SK-N-SH (cell line): ENCODE data around the gene ADGRD2. TPM values are rescaled to one million over a fixed set of nuclear protein-coding genes. Genes with fewer than 3 reads are reported as not detected.

Experiments
- CTCF ChIA-PET: fragments of 300-600, 350-600 bp; formaldehyde crosslinking; extraction: SDS; loops from one replicate; lab custom pipeline; 2021; lab: Yijun Ruan, JAX
- POLR2A ChIA-PET: fragments of 350-600 bp; sonication (Branson Sonifier 250); formaldehyde crosslinking; extraction: SDS; loops from one replicate; lab custom pipeline; 2020; ENCODE audit warnings: antibody characterized with exemption, inconsistent platforms; lab: Yijun Ruan, JAX
- DNase-seq: peaks from one replicate; pipeline ENCODE4 v3.0.0; 2012
- H2AFZ ChIP-seq: fragments of 200-600 bp; sonication (generic); 2 replicates; pipeline ENCODE4 v1.8.1; 2016; ENCODE audit warnings: antibody characterized with exemption, mild to moderate bottlenecking, low read depth
- H3F3A ChIP-seq: fragments of 200-600 bp; sonication (generic); replicated peaks from 2 replicates; pipeline ENCODE3; 2016; ENCODE audit warnings: antibody characterized with exemption, mild to moderate bottlenecking; ENCODE audit not compliant: insufficient read depth
- H3K27ac ChIP-seq, 2 experiments: fragments of 200-500 bp in 1 of 2; fragments of 200-600 bp in 1 of 2; sonication (Bioruptor generic) in 1 of 2; sonication (generic), shearing (Covaris generic) in 1 of 2; 2 replicates each; pipeline versions ENCODE4 v1.5.1 to v1.6.1; 2014 to 2016; ENCODE audit warnings: low read depth in 2 of 2, inconsistent platforms in 1 of 2, low read length in 1 of 2, mild to moderate bottlenecking in 1 of 2, mixed read lengths in 1 of 2
- H3K27me3 ChIP-seq: fragments of 200-600 bp; sonication (generic), shearing (Covaris generic); 2 replicates; pipeline ENCODE4 v1.6.1; 2016; ENCODE audit warnings: mixed run types; ENCODE audit not compliant: insufficient read depth
- H3K36me3 ChIP-seq, 2 experiments: fragments of 200-500 bp in 1 of 2; fragments of 200-600 bp in 1 of 2; sonication (Bioruptor generic) in 1 of 2; sonication (generic) in 1 of 2; replicated peaks in 1 of 2; 2 replicates each; pipeline versions ENCODE3 to v1.5.1; 2014 to 2016; ENCODE audit warnings: low read length in 1 of 2, mild to moderate bottlenecking in 1 of 2; ENCODE audit not compliant: insufficient read depth in 2 of 2, control insufficient read depth in 1 of 2
- H3K4me1 ChIP-seq, 2 experiments: fragments of 200-500 bp in 1 of 2; fragments of 200-600 bp in 1 of 2; sonication (Bioruptor generic) in 1 of 2; sonication (generic), shearing (Covaris generic) in 1 of 2; 2 replicates each; pipeline versions ENCODE4 v1.5.1 to v1.6.1; 2014 to 2016; ENCODE audit warnings: low read depth in 1 of 2, low read length in 1 of 2, mixed run types in 1 of 2; ENCODE audit not compliant: insufficient read depth in 2 of 2, control insufficient read depth in 1 of 2
- H3K4me2 ChIP-seq: fragments of 200-600 bp; sonication (generic), shearing (Covaris generic); 2 replicates; pipeline ENCODE4 v1.6.1; 2017; ENCODE audit warnings: mixed run types
- H3K4me3 ChIP-seq, 2 experiments: fragments of 200-500 bp in 1 of 2; fragments of 200-600 bp in 1 of 2; sonication (Bioruptor generic) in 1 of 2; sonication (generic), shearing (Covaris generic) in 1 of 2; 2 replicates each; pipeline versions ENCODE4 v1.5.1 to v1.8.1; 2014 to 2016; ENCODE audit warnings: low read depth in 2 of 2, inconsistent platforms in 1 of 2, low read length in 1 of 2, mild to moderate bottlenecking in 1 of 2, mixed read lengths in 1 of 2, moderate library complexity in 1 of 2
- H3K79me2 ChIP-seq: fragments of 200-600 bp; sonication (generic); 2 replicates; pipeline ENCODE4 v1.8.1; 2017; ENCODE audit warnings: mild to moderate bottlenecking; ENCODE audit not compliant: insufficient read depth
- H3K9ac ChIP-seq: fragments of 200-600 bp; sonication (generic); 2 replicates; pipeline ENCODE4 v1.6.1; 2017; ENCODE audit warnings: mixed run types
- H3K9me2 ChIP-seq: fragments of 200-600 bp; sonication (generic); 2 replicates; pipeline ENCODE4 v1.6.1; 2017; ENCODE audit warnings: mixed run types
- H3K9me3 ChIP-seq: fragments of 200-600 bp; sonication (generic); 2 replicates; pipeline ENCODE4 v1.6.1; 2017; ENCODE audit warnings: mixed run types, mild to moderate bottlenecking, moderate library complexity
- H4K20me1 ChIP-seq: fragments of 200-600 bp; sonication (generic); 2 replicates; pipeline ENCODE4 v1.6.1; 2017; ENCODE audit warnings: mild to moderate bottlenecking, mixed run types; ENCODE audit not compliant: insufficient read depth
- EP300 ChIP-seq, 2 experiments: IDR thresholded peaks; 2 replicates each; pipeline versions ENCODE4 v1.4.0 to v1.6.1; 2012; ENCODE audit warnings: borderline replicate concordance in 1 of 2, low read depth in 1 of 2, low read length in 1 of 2
- EZH2phosphoT487 ChIP-seq: fragments of 200-600 bp; sonication (generic); IDR thresholded peaks from 2 replicates; pipeline ENCODE4 v1.6.1; 2017; ENCODE audit warnings: low read depth, mixed run types, mild to moderate bottlenecking, antibody characterized with exemption, moderate library complexity, borderline replicate concordance
- FOSL2 ChIP-seq: IDR thresholded peaks from 2 replicates; pipeline ENCODE4 v1.4.0; 2012; ENCODE audit warnings: low read depth, mild to moderate bottlenecking, moderate library complexity, borderline replicate concordance
- FOXM1 ChIP-seq: IDR thresholded peaks from 2 replicates; pipeline ENCODE4 v1.4.0; 2012; ENCODE audit warnings: low read depth, mild to moderate bottlenecking
- GABPA ChIP-seq: IDR thresholded peaks from 2 replicates; pipeline ENCODE4 v1.4.0; 2012; ENCODE audit warnings: low read depth, mild to moderate bottlenecking
- GATA2 ChIP-seq: sonication (generic); formaldehyde crosslinking; IDR thresholded peaks from 2 replicates; pipeline ENCODE4 v1.5.0; 2020; ENCODE audit warnings: mild to moderate bottlenecking, missing genetic modification reagents
- JUND ChIP-seq: IDR thresholded peaks from 2 replicates; pipeline ENCODE4 v1.4.0; 2012
- MEF2A ChIP-seq: IDR thresholded peaks from 2 replicates; pipeline ENCODE4 v1.4.0; 2012; ENCODE audit warnings: low read depth, borderline replicate concordance
- POLR2AphosphoS5 ChIP-seq: IDR thresholded peaks from 2 replicates; pipeline ENCODE4 v1.6.1; 2012; ENCODE audit warnings: low read depth, low read length
- SIN3A ChIP-seq: IDR thresholded peaks from 2 replicates; pipeline ENCODE4 v1.6.1; 2012; ENCODE audit warnings: low read depth, mild to moderate bottlenecking, low read length, moderate library complexity, borderline replicate concordance
- SMC3 ChIP-seq: IDR thresholded peaks from 2 replicates; pipeline ENCODE4 v1.6.1; 2012; ENCODE audit warnings: low read depth, low read length, improper control_type of control experiment
- TAF1 ChIP-seq: IDR thresholded peaks from 2 replicates; pipeline ENCODE4 v1.6.1; 2012; ENCODE audit warnings: low read depth, mild to moderate bottlenecking, low read length, moderate library complexity, borderline replicate concordance
- TEAD4 ChIP-seq: IDR thresholded peaks from 2 replicates; pipeline ENCODE4 v1.4.0; 2012; ENCODE audit warnings: mild to moderate bottlenecking, borderline replicate concordance; ENCODE audit not compliant: insufficient read depth
- USF2 ChIP-seq: fragments of 150-350 bp; IDR thresholded peaks from 2 replicates; pipeline ENCODE4 v1.6.1; 2017; ENCODE audit warnings: antibody characterized with exemption, low read length, low read depth, borderline replicate concordance
- WGBS: methylation state at CpG from one replicate; pipeline ENCODE4 v1.1.6; 2017; ENCODE audit warnings: low lambda C conversion rate; 5-methylcytosine and 5-hydroxymethylcytosine counted together
- polyA plus RNA-seq, 3 experiments: library from polyadenylated mRNA; depleted of rRNA; stranded (reverse); fragments of >200 nt; gene quantifications; 2 replicates each; pipeline ENCODE4 v1.2.3, GENCODE V29; 2012
- TF ChIP-seq, protein P1 (sequence below): IDR thresholded peaks from 2 replicates; pipeline ENCODE4 v1.4.0; 2012; ENCODE audit warnings: low read depth
- TF ChIP-seq, protein P2 (sequence below): IDR thresholded peaks from 2 replicates; pipeline ENCODE4; 2012

ADGRD2 gene
- polyA plus RNA-seq, 1 of the 3 experiments (the other 2 are of a cell fraction) = 0.05 TPM

- Histone ChIP-seq H3K9me2 (no peaks in the 10 kb centered on the region), H3K4me1 (no peaks in the 10 kb centered on the region; a peak in 1 of 4 replicates), H3K4me2 (no peak overlapping the region), H3F3A (no peaks in the 10 kb centered on the region), H3K27ac (no peak overlapping the region), H2AFZ (no peak overlapping the region), H4K20me1 (no peaks in the 10 kb centered on the region), H3K9ac (no peak overlapping the region), H3K36me3 (no peaks in the 10 kb centered on the region), H3K9me3 (no peaks in the 10 kb centered on the region), H3K79me2 (no peaks in the 10 kb centered on the region), H3K4me3 (no peak overlapping the region), H3K27me3 (no peaks in the 10 kb centered on the region; the same call in 1 of the 2 replicates)
- TF ChIP-seq EP300 (IDR thresholded peaks at IDR 0.05; ENCODE audit: borderline replicate concordance in 1 of 2, low read depth in 1 of 2, low read length in 1 of 2) (no peak), MEF2A (no peak), POLR2AphosphoS5 (no peak), SIN3A (no peak), USF2 (no peak), FOXM1 (no peak), GATA2 (CRISPR knock-in tag) (no peak)
- TF ChIP-seq, protein P1, sequence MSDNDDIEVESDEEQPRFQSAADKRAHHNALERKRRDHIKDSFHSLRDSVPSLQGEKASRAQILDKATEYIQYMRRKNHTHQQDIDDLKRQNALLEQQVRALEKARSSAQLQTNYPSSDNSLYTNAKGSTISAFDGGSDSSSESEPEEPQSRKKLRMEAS = no peak
- TF ChIP-seq, protein P2, sequence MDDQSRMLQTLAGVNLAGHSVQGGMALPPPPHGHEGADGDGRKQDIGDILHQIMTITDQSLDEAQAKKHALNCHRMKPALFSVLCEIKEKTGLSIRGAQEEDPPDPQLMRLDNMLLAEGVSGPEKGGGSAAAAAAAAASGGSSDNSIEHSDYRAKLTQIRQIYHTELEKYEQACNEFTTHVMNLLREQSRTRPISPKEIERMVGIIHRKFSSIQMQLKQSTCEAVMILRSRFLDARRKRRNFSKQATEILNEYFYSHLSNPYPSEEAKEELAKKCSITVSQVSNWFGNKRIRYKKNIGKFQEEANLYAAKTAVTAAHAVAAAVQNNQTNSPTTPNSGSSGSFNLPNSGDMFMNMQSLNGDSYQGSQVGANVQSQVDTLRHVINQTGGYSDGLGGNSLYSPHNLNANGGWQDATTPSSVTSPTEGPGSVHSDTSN = no peak
- 34% methylated on average over 5 of the region's 9 CpGs for WGBS
- ChIA-PET POLR2A (no interaction called here), CTCF (interaction anchor here (1.0 kb wide), 1 partner anchor 53 kb away, joined by 3 read pairs; no protein-coding TSS in a partner anchor)
- DNase-seq = no peak
Measured at GRCh38 chr9:124471761-124472160, 21.5 kb downstream of the ADGRD2 start.

DNA sequence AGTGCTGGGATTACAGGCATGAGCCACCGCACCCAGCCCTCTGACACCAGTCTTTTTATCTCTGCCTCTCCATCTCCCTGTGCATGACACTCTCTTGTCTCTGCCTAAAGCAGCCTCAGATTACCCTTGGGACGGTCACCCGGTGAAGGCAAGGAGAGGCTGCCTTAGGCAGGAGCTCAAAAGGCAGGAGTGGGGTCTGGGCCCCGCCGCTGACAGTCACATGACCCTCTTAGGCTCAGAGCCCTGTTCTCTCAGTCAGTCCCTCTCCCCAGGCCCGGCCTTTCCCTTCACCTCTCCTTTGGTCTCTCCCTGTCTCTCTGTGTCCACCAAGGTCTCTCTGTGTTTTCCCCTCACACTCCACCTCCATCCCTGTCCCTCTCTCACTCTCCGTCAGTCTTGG, 22.5 kb downstream of the ADGRD2 start:
- Histone ChIP-seq H3K27ac (no peak overlapping the region), H3K79me2 (no peaks in the 10 kb centered on the region), H3K4me1 (peaks cover 0 to 6% of the 10 kb centered on the region in 2 experiments; a peak in 1 of 4 replicates), H4K20me1 (no peaks in the 10 kb centered on the region), H3K9me2 (no peaks in the 10 kb centered on the region), H2AFZ (no peak overlapping the region), H3K4me2 (no peak overlapping the region), H3K4me3 (no peak overlapping the region), H3K9me3 (no peaks in the 10 kb centered on the region), H3K9ac (no peak overlapping the region), H3F3A (no peaks in the 10 kb centered on the region), H3K27me3 (no peaks in the 10 kb centered on the region; the same call in 1 of the 2 replicates), H3K36me3 (no peaks in the 10 kb centered on the region)
- no peak for DNase-seq
- ChIA-PET CTCF (interaction anchor here (0.9 to 1.2 kb wide), 2 partner anchors 21 to 53 kb away, joined by 3 to 5 read pairs; no protein-coding TSS in a partner anchor), POLR2A (no interaction called here)
- 60% methylated on average over 7 of the region's 7 CpGs for WGBS
- TF ChIP-seq POLR2AphosphoS5 (no peak), GABPA (no peak), GATA2 (CRISPR knock-in tag) (no peak), JUND (no peak), FOSL2 (no peak), SMC3 (no peak), MEF2A (no peak), TEAD4 (no peak), FOXM1 (no peak), EZH2phosphoT487 (no peak), TAF1 (no peak)
- TF ChIP-seq, protein P2 = no peak
